HL-60/S4 treated with retinoic acid at 250 ng/mL for 4 days and 3 days (cell line): Measurements from ENCODE around the gene CENPVL3.
"Not testable (repeated sequence)": the region's sequence is repeated elsewhere in the genome, so short reads cannot be mapped to it uniquely, and the experiment has no call there.

Experiments
- in situ Hi-C: fragments of 300-500 bp; cut with MboI; formaldehyde crosslinking; loops from 2 replicates; pipeline ENCODE4 v1.7.0; 2022; ENCODE audit warnings: low sequenced_read_pairs

The CENPVL3 gene

DNA sequence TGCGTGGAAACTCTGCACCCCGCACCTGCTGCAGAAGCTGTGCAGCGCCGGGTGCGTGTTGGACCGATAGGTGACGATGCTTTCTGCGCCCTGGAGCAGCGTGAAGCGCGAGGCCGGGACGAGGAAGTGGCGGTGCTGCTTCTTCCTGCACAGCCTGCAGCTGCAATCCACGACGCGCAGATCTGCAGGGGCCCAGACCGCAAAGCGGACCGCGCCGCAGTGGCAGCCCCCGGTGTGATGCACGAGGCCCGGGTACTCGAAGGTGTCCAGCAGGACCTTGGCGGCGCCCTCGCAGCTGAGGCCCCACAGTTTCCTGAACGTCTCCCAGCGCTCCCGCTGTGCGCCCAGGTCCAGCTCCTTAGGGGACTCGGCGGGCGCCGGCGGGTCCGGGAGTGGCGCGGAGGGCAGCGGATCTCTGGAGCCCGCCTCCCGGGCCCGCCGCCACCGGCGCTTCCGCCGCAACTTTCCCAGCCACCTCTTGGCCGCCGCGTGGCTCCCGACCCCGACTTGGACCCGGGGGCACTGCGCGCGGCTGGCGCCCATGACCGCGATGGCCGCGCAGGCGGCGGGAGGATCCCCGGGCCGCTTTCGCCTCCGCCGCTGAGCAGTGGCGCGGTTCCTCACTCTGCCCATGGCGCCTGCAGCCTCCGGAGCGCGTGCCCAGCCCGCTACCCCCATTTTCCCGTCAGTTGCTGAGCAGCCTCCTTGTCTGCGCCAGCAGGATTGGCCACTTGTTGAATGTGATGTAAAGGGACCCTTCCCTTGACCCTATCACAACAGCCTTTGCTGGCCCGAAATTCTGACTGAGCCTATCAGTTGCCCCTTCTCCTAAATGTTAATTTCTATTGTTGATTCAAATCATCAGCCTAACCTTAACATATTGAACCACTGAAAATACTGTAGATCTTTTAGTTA, at the start of gene CENPVL3:
TSS of gene CENPVL3 (minus strand) at position 672 of the 915 bp plus-strand sequence. CDS start at position 633, 39 bp downstream.
- in situ Hi-C loops = not testable (repeated sequence)

DNA sequence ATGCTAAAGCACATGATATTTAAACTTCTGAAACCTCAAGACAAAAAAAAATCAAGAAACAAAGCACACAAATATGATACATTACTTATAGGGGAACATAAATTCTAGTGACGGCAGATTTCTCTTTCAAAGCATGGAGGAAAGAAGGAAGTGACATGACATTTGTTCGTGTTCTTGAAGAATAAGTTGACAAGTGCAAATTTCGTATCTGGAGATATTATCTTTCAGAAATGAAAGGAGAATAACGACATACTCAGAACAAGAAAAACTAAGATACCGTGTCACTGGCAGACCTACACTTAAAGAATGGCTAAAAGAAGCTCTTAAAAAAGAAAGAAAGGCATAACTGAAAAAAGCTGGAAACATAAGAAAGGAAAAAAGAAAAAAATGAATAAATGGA, 47.3 kb upstream of the CENPVL3 start:
- in situ Hi-C loops = no loop called here

DNA sequence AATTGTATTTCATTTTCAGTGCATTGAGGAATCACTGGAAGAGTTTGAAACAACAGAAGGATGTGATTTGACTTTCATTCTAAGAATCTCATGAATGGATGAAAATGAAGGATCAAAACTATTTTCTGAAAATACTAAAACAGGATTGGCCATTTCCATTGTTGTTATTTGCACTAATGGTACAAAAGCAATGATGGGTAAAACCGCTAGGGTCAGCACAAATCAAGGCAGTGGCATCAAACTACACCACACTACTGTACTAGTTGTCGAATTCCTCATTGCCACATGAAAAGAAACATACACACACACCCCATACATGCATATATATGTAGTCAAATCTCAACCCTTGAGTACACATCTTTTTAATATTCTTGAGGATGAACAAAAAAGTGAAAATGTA, 24.7 kb upstream of the CENPVL3 start:
- in situ Hi-C loops = no loop called here

DNA sequence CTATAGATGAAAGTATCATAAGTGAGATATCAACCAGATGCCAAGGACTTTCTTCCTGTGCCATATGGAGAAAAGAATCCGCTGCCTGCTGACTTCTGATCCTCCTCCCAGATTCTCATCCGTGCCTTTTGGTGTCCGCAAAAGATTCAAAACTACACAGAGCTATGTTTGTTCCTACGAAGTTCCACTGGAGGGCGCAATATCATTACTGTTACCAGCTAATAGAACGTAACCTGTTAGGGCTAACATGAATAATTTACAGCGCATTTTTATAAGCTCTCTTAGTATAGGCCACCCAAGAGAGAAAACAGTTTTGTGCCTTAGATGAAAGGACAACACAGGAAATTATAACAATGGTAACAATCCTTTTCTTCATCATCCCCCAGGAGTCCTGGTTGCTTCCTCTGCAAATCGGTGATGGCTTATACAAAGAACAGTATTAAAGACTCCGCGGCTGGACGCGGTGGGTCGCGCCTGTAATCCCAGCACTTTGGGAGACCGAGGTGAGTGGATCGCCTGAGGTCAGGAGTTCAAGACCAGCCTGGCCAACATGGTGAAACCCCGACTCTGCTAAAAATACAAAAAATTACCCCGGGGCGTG, 22.8 kb upstream of the CENPVL3 start:
- in situ Hi-C loops = no loop called here

DNA sequence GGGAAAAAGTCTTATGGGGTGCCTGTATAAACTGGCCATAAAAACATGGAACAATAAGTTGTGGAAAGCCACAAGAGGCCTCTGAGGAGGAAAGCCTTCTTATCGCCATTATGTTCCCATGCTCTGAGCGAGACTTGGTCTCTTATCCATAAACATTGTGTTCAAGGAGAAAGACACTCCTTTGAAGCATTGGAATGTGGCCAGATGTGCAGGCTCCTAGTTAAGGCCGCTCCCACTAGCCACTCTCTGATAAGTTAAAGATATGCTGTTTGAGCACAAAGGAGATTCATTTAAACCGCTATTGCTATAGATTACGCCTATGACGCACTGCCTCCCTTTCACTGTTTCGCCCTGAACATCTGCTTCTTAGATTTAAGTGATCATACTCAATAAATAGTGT, 17.8 kb upstream of the CENPVL3 start:
- in situ Hi-C loops = not testable (repeated sequence)

DNA sequence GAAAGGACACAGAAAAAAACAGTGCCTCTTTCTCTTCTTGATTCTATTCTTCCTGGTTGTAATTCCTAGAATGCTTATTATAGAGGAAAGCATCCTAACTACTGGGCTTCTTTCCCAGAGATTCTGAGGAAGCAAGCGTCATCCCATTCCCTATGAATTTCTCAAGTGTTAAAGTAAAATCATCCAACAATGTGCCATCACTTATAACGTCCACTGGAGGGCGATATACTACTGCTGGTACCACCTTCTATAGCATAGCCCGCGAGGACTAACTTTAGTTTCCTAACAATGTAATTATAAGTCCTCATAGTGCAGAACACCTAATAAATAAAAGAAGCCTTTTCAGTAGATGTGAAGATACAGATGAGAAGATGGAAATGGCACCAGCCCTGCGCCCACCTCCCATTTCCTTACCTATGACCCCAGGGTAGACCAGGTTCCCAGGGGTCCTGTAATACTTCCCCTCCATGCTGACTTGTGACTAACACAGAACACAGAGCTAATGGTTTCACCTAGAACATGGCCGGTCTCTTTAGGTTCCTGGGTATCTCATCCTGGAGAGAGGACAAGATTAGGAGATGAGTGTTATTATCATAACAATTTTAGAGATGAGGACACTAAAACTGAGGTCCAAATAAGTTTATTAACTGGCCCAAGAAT, 4.2 kb downstream of the CENPVL3 start:
- in situ Hi-C loops = no loop called here

DNA sequence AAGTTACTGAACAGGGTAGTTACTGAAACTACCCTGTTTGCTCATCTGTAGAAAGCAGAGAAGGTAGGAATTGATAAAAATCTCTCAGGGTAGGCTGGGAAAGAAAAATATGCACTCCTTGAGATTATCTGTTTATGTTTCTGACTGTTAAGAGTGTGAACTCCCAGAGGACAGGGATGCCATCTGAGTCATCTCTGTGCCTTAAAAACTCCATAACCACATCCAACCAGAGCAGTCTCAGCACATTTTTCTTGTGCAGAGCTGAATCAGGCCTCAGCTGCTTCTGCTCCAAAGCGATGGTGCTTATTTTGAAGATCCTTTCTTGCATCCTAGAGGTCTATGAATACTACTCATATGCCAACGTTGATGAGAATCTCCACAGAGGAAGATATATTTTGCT, 9.9 kb downstream of the CENPVL3 start:
- in situ Hi-C loops = no loop called here

DNA sequence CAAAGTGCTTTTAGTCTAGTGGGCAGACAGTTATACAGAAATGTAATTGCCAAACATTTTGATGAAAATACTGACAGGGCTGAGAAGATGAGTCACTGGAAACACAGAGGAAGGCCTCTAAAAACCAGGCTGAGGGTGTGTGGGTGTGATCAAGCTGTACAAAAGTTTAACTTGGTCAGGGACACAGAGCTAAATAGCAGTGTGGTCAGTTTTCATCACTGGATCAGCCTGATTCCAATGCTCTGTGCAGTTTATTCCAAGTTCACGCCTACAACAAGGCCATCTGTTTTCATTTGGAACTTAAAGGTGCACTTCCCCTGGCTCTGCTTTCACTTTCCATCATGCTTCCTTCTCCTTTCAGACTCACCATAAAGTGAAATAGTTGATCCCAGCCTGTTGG, 10.6 kb downstream of the CENPVL3 start:
- in situ Hi-C loops = no loop called here

DNA sequence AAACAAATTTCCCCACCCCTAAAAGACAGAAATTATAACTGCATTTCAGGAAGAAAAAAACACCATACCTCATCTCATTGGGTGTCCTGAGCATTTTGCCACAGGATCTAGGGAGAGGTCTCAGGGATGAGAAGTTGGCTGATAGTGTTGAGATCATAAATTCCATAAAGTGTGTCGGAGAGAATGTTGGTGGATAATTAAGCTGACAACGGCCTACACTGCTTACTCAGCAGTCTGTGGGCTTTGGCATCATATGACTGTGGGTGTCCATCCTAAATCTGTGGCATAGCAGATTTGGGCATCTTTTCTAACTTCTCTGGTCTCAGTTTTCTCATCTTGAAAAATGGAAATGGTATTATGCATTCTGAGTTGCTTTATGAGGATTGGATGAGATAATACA, 12.3 kb downstream of the CENPVL3 start:
- in situ Hi-C loops = no loop called here

DNA sequence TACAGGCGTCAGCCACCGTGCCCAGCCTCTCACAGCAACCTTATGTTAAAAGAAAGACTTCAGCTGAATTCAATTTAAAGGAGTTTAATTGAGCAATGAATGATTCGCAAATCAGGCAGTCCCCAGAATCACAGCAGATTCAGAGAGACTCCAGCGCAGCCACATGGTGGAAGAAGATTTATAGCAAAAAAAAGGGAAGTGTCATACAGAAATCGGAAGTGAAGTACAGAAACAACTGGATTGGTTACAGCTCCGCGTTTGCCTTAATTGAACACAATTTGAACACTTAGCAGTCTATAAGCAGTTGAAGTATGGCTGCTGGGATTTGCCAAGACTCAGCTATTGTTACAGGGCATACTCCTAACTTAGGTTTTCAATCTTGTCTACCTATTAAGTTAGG, 19.8 kb downstream of the CENPVL3 start:
- in situ Hi-C loops = no loop called here

DNA sequence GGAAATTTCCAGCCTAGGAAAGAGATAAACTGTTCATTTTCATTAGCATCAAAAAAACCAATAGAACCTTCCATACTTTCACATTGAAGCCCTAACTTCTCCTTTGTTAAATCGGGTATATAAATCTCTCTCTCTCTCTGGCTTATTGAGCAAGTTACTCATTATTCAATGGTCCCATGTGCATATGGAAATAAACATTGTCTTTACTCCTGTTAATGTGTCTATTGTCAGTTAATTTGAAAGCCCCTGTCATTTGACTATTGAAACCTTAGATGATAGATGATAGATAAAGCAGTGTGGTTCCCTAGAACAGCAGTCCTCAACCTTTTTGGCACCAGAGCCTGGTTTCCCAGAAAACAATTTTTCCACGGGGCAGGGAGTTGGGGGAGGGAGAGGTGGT, 46.8 kb downstream of the CENPVL3 start:
- in situ Hi-C loops = no loop called here

DNA sequence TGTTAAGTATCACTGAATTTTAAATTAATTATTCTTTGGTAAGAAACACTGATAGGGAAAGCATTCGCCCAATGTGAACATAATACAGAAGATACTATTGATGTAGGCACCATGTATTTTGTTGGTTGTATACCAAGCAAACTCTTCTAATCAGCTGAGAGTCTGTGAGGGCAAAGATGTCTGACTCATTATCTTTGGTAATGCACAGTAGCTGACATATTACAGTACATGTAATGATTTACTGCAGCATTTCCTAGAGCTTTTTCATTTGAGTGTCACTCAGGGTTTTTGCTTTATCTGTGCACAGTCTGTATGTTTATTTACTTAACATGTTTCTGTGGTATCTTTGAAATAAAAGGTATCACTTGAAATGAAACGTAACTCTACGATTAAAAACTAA, 49.2 kb downstream of the CENPVL3 start:
- in situ Hi-C loops = no loop called here

DNA sequence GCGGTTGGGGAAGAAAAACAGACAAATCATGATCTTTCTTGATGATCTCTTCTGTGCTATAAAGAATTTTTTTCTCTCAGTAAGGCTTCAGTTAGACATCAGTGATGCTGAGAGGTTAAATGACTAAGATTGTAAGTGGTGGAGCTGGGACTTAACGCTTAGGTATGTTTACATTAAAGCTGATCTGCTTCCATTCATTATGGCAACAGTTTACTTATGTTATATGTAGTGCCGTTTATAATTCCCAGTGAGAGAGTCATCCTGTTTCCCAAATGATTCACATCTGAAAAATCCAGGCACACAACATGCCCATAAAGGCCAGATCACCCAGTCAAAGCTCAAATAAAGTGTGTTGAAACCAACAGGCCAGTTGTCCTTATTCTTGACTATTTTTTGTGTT, 50.1 kb downstream of the CENPVL3 start:
- in situ Hi-C loops = no loop called here
